ENCODE data around the gene PRDM10. TPM values are rescaled to one million over a fixed set of nuclear protein-coding genes. Genes with fewer than 3 reads are reported as not detected.
"Not testable (repeated sequence)": the region's sequence is repeated elsewhere in the genome, so short reads cannot be mapped to it uniquely, and the experiment has no call there.

The PRDM10 gene
- total and polyA plus RNA-seq, 4 donors = 6.8 to 10.8 (median 8.4) TPM

DNA sequence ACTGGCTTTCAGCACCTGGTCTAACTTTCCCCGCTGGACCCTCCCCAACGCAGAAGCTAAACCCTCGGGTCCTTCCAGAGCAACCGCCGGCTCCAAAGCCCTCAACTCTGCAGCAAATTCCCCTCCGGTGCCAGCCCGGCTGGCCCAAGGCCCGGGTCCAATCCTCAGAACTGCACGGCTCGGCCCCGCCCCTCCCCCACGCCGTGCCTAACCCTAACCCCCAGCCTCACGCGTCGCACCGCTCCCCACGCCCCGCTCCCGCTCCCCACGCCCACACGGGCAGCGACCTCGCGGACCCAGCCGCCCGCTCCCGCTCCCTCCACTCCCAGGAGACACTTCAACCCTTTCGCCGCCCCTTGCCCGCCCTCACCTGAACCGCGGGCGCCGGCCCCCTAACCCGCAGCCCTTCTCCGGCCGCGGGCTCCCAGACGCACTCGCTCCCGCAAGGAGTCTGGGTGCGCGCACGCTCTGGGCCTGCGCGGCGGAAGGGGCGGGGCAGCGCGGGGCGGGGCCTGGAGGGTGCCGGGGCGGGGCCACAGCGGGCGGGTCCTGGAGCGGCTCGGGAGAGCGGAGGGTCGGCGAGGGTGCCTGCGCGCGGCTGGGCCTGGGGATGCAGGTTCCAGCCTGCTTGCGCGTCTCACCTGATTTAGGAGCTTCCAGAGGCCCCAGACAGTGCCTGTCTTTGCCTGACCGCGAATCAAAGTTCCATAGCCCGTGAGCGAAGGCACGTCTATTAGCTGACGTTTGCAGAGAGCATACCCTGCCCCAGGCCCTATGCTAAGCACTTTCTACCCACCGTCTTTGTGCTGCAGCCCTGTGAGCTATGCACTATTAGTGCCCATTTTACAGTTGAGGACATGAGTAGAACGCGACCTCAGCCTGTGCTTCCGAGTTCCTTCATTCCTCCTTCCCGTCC lies 107.3 kb downstream of the PRDM10 start, which contains the start of gene NFRKB:
NFRKB (minus strand) TSS at position 453 of the 916 bp plus-strand sequence. CDS start 2,729 bp downstream, outside the sequence.
- H3K9me3 ChIP-seq (ENCODE audit: control insufficient read depth, insufficient read depth, low read length) = no peaks in the 10 kb centered on the region
- H3K36me3 ChIP-seq (ENCODE audit: control insufficient read depth, insufficient read depth, low read length) = no peaks in the 10 kb centered on the region
- H3K27me3 ChIP-seq (ENCODE audit: control insufficient read depth, insufficient read depth, low read length) = no peaks in the 10 kb centered on the region
- H3K4me3 ChIP-seq (ENCODE audit: low read depth, low read length) = peak within 1 kb of the TSS; percentile 73
- 2% methylated on average over 75 of the region's 77 CpGs for WGBS (ENCODE audit: insufficient coverage)
- peak; percentile 53 to 95 (median 79) for DNase-seq (ENCODE audit: low read depth in 4 of 6, low spot score in 6 of 6)
- peaks cover 7% of the 10 kb centered on the region for H3K4me1 ChIP-seq (ENCODE audit: control insufficient read depth, insufficient read depth, low read length)
- H3K27ac ChIP-seq (ENCODE audit: low read depth, low read length) = peak within 1 kb of the TSS; percentile 70

DNA sequence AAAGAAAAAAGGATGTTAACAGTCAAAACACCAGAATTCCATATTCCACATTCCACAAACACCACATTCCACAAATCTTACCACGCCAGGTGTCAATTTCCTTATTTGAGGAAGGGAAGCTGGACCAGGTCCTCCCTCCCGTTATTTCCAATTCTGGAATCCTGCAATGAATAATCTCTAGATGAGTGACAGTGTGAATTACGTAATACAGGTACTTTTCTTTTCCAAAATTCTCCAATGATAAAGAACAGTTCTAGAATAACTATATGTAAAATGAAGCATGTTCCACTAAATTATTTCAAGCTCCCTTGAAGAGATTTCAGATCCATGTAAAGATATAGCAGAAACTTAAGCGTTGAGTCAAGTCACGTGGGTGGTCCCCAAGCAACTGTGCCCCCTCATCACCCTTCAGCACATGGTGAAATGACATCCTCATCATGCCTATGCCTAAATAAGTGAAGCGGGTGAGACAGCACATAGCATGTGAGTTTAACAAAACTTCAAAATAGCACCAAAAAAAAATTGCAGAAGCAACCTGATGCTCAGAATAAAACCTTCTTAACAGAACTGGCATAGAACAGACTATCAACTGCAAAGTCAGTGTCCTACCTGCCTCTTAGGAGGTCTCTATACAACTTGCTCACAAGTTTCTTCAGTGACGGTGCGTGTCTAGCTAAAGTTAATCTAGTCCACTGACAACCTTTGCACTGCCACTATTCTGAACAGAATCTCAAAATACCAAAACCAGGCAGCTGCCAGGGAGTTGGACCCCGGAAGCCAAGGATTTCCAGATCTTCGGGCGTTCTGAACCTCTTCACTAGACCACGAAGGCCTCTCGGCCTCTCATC lies 108.1 kb downstream of the PRDM10 start:
- Histone ChIP-seq H3K27me3 (ENCODE audit: control insufficient read depth, insufficient read depth, low read length) (no peaks in the 10 kb centered on the region), H3K4me3 (ENCODE audit: low read depth, low read length) (peak overlapping the region; percentile 73), H3K9me3 (ENCODE audit: control insufficient read depth, insufficient read depth, low read length) (no peaks in the 10 kb centered on the region), H3K36me3 (ENCODE audit: control insufficient read depth, insufficient read depth, low read length) (peaks cover 6% of the 10 kb centered on the region), H3K4me1 (ENCODE audit: control insufficient read depth, insufficient read depth, low read length) (peaks cover 7% of the 10 kb centered on the region), H3K27ac (ENCODE audit: low read depth, low read length) (peak overlapping the region; percentile 44)
- peak in 2 of 6 donors; percentile 1 for DNase-seq (ENCODE audit: low read depth in 4 of 6, low spot score in 6 of 6)
- 4% methylated on average over 8 of the region's 13 CpGs for WGBS (ENCODE audit: insufficient coverage)

DNA sequence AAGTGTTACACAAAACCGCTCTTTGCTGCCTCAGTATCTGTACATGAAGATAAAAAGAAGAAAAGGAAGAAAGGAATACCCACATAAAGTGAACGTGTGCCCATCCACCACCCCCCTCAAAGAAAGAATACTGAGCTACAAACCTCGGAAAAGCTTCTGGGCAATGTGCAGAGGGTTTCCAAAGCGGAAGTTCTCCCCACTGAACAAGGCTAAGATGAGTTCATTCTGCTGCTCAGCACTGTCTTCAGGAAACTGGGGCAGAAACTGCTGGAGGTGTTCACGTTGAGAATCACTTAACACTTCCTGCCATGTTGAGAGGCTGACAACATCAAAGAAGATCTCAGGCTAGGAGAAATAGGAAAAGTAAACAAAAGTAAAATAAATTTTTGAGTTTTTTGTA lies 114.2 kb downstream of the PRDM10 start:
- no peak for DNase-seq (ENCODE audit: low read depth in 4 of 6, low spot score in 6 of 6)
- no peak overlapping the region for H3K27ac ChIP-seq (ENCODE audit: low read depth, low read length)
- no peaks in the 10 kb centered on the region for H3K27me3 ChIP-seq (ENCODE audit: control insufficient read depth, insufficient read depth, low read length)
- no CpG with 5 or more reads among the region's 5 CpGs for WGBS (ENCODE audit: insufficient coverage)
- no peaks in the 10 kb centered on the region for H3K9me3 ChIP-seq (ENCODE audit: control insufficient read depth, insufficient read depth, low read length)
- peaks cover 46% of the 10 kb centered on the region for H3K36me3 ChIP-seq (ENCODE audit: control insufficient read depth, insufficient read depth, low read length)
- H3K4me3 ChIP-seq (ENCODE audit: low read depth, low read length) = no peak overlapping the region
- H3K4me1 ChIP-seq (ENCODE audit: control insufficient read depth, insufficient read depth, low read length) = no peaks in the 10 kb centered on the region

DNA sequence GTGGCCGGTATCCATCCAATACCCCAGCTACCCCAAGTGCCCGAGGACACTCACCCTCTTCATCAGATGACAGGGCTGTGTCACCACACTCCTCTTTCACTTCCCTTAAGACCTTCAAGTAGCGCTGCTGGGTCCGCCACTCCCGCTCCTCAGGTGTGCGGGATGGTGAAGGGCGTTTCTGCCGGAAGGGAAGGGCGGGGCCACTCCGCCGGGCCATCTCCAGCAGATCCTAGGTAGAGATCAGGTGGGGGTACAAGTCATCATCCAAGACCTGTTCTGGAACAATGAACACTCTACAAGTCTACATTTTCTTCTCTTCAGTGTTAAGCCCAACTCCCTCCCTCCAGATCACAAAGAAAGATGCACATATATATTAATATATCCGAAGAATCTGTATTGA lies 117.3 kb downstream of the PRDM10 start:
- Histone ChIP-seq H3K9me3 (ENCODE audit: control insufficient read depth, insufficient read depth, low read length) (no peaks in the 10 kb centered on the region), H3K4me1 (ENCODE audit: control insufficient read depth, insufficient read depth, low read length) (no peaks in the 10 kb centered on the region), H3K27ac (ENCODE audit: low read depth, low read length) (no peak overlapping the region), H3K27me3 (ENCODE audit: control insufficient read depth, insufficient read depth, low read length) (no peaks in the 10 kb centered on the region), H3K4me3 (ENCODE audit: low read depth, low read length) (no peak overlapping the region), H3K36me3 (ENCODE audit: control insufficient read depth, insufficient read depth, low read length) (peaks cover 63% of the 10 kb centered on the region)
- DNase-seq (ENCODE audit: low read depth in 4 of 6, low spot score in 6 of 6) = no peak
- 99% methylated on average over 10 of the region's 12 CpGs for WGBS (ENCODE audit: insufficient coverage)

DNA sequence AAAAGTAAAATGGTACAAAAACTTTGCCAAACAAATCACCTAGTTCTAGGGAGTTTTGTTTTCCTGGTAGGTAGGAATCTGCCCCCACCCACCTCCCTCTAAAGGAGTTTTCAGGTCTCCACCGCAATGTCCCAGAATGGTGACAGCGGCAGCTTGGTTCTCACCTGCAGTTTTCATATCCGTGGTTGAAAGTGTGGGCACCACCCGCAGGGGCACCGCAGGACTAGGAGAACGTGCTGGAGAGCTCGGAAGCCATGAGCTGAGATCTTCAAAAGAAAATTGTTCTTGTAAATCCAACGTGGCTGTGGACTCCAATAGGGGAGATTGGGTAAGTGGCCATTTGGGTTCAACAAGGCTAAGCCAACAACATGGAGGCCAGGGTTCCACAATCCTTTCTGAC lies 118.1 kb downstream of the PRDM10 start:
- WGBS (ENCODE audit: insufficient coverage) = 95% methylated on average over 6 of the region's 8 CpGs
- H3K4me1 ChIP-seq (ENCODE audit: control insufficient read depth, insufficient read depth, low read length) = no peaks in the 10 kb centered on the region
- no peak overlapping the region for H3K27ac ChIP-seq (ENCODE audit: low read depth, low read length)
- H3K4me3 ChIP-seq (ENCODE audit: low read depth, low read length) = no peak overlapping the region
- DNase-seq (ENCODE audit: low read depth in 4 of 6, low spot score in 6 of 6) = no peak
- H3K36me3 ChIP-seq (ENCODE audit: control insufficient read depth, insufficient read depth, low read length) = peaks cover 66% of the 10 kb centered on the region
- no peaks in the 10 kb centered on the region for H3K27me3 ChIP-seq (ENCODE audit: control insufficient read depth, insufficient read depth, low read length)
- no peaks in the 10 kb centered on the region for H3K9me3 ChIP-seq (ENCODE audit: control insufficient read depth, insufficient read depth, low read length)

DNA sequence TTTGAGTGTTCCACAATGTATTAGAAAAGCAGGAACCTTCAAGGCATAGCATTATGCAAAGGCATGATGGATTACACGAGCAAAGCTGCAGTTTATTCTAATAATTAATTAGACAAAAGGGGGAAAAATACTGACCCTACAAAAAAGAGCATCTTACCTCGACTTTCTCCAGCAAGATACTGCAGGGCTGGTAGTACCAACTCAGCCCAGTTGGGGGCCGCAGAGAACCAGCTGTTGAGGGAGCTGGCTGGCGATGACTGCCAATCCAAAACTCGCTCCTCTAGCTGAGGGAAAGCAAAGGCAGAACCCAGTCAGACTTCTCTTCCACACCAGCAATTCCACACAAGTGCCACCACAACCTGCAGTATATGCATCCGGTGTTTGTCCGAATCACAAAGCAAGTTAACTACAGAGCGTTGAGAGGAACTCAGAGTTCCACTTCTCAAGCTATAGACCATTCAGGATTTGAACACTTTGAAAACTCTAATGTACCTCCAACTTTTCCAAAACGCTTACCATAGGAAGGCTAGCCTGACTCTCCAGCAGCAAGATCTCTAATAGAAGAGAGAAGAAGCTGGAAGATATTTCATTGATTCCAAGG lies 121.0 kb downstream of the PRDM10 start:
- Histone ChIP-seq H3K9me3 (ENCODE audit: control insufficient read depth, insufficient read depth, low read length) (no peaks in the 10 kb centered on the region), H3K27ac (ENCODE audit: low read depth, low read length) (no peak overlapping the region), H3K4me3 (ENCODE audit: low read depth, low read length) (no peak overlapping the region), H3K27me3 (ENCODE audit: control insufficient read depth, insufficient read depth, low read length) (no peaks in the 10 kb centered on the region), H3K4me1 (ENCODE audit: control insufficient read depth, insufficient read depth, low read length) (no peaks in the 10 kb centered on the region), H3K36me3 (ENCODE audit: control insufficient read depth, insufficient read depth, low read length) (peaks cover 65% of the 10 kb centered on the region)
- peak in 2 of 6 donors; percentile 13 to 43 for DNase-seq (ENCODE audit: low read depth in 4 of 6, low spot score in 6 of 6)
- WGBS (ENCODE audit: insufficient coverage) = 79% methylated on average over 7 of the region's 9 CpGs

DNA sequence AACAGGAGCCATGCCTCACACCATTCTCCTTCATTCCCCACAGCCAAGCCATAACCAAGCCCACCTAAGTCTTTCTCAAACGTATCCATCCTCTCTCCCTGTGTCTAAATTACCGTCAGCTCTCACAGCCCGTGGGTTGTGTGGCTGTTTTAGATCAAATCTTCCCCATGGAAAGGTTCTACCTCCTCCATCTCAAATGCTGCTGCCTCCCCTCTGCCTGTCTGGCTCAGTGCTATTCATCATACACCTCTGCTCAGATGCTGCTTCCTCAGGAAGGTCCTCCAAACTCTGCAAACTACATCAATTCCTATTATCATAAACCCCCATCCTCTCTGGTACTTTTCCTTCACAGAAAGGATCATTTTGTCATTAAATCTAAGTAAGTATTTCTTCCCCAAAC lies 122.3 kb downstream of the PRDM10 start:
- no peak for DNase-seq (ENCODE audit: low read depth in 4 of 6, low spot score in 6 of 6)
- Histone ChIP-seq H3K9me3 (ENCODE audit: control insufficient read depth, insufficient read depth, low read length) (no peaks in the 10 kb centered on the region), H3K4me3 (ENCODE audit: low read depth, low read length) (no peak overlapping the region), H3K27ac (ENCODE audit: low read depth, low read length) (no peak overlapping the region), H3K4me1 (ENCODE audit: control insufficient read depth, insufficient read depth, low read length) (no peaks in the 10 kb centered on the region), H3K36me3 (ENCODE audit: control insufficient read depth, insufficient read depth, low read length) (peaks cover 69% of the 10 kb centered on the region), H3K27me3 (ENCODE audit: control insufficient read depth, insufficient read depth, low read length) (no peaks in the 10 kb centered on the region)
- 89% methylated on average over 3 of the region's 3 CpGs for WGBS (ENCODE audit: insufficient coverage)

DNA sequence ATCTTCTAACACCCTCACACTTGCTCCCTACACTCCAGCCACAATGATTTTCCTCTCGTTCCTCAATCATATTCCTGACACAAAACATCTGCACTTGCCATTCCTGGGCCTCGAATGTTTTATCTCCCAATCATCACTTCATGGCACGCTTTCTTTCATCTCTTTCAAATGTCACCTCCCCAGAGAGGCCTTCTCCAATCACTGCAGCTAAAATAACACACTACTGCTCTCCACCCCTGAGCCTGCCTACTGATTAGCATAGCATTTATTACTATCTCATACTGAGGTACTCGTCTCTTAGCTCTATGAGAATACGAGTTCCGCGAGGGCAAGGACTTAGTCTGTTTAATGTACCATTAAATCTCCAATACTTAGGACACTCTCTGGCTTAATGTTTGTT lies 130.7 kb downstream of the PRDM10 start:
- Histone ChIP-seq H3K27ac (ENCODE audit: low read depth, low read length) (no peak overlapping the region), H3K4me1 (ENCODE audit: control insufficient read depth, insufficient read depth, low read length) (no peaks in the 10 kb centered on the region), H3K9me3 (ENCODE audit: control insufficient read depth, insufficient read depth, low read length) (no peaks in the 10 kb centered on the region), H3K36me3 (ENCODE audit: control insufficient read depth, insufficient read depth, low read length) (peaks cover 61% of the 10 kb centered on the region), H3K27me3 (ENCODE audit: control insufficient read depth, insufficient read depth, low read length) (no peaks in the 10 kb centered on the region), H3K4me3 (ENCODE audit: low read depth, low read length) (no peak overlapping the region)
- peak in 1 of 6 donors; percentile 34 for DNase-seq (ENCODE audit: low read depth in 4 of 6, low spot score in 6 of 6)
- 77% methylated on average over 4 of the region's 7 CpGs for WGBS (ENCODE audit: insufficient coverage)

DNA sequence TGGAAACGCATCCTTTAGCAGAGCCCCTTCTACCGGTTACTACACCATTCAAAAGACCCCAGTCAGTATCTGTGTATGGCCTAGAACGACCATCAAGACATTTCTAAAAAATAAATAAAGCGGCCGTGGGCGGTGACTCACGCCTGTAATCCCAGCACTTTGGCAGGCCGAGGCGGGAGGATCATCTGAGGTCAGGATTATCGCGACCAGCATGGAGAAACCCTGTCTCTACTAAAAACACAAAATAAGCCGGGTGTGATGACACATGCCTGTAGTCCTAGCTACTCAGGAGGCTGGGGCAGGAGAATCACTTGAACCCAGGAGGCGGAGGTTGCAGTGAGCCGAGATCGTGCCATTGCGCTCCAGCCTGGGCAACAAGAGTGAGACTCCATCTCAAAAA lies 134.0 kb downstream of the PRDM10 start:
- H3K27ac ChIP-seq (ENCODE audit: low read depth, low read length); H3K9me3 ChIP-seq (ENCODE audit: control insufficient read depth, insufficient read depth, low read length); DNase-seq (ENCODE audit: low read depth in 4 of 6, low spot score in 6 of 6); H3K4me3 ChIP-seq (ENCODE audit: low read depth, low read length); H3K4me1 ChIP-seq (ENCODE audit: control insufficient read depth, insufficient read depth, low read length); H3K27me3 ChIP-seq (ENCODE audit: control insufficient read depth, insufficient read depth, low read length): not testable (repeated sequence)
- WGBS (ENCODE audit: insufficient coverage) = 97% methylated on average over 11 of the region's 16 CpGs
- H3K36me3 ChIP-seq (ENCODE audit: control insufficient read depth, insufficient read depth, low read length) = peaks cover 64% of the 10 kb centered on the region
